Large intestine (tissue), 3 donors: ENCODE results near the gene ASPM. TPM values are rescaled to one million over a fixed set of nuclear protein-coding genes. Genes with fewer than 3 reads are reported as not detected.
A peak's percentile ranks its signal among the peaks of the same experiment; 100 is the strongest.

ENCODE experiments used
- DNase-seq, 2 donors: peaks; one replicate each; pipeline versions ENCODE4 v3.0.0 to v3.0.0-alpha.2; 2013
- H3K27ac ChIP-seq: one replicate; pipeline ENCODE4 v1.5.1; 2013; ENCODE audit warnings: low read length
- H3K27me3 ChIP-seq: 2 replicates; pipeline ENCODE4 v1.6.1; 2013; ENCODE audit warnings: low read length; ENCODE audit not compliant: control insufficient read depth, insufficient read depth
- H3K36me3 ChIP-seq: 2 replicates; pipeline ENCODE4 v1.6.1; 2013; ENCODE audit warnings: low read length; ENCODE audit not compliant: control insufficient read depth, insufficient read depth
- H3K4me1 ChIP-seq: one replicate; pipeline ENCODE4 v1.6.1; 2013; ENCODE audit warnings: low read length; ENCODE audit not compliant: control insufficient read depth, insufficient read depth
- H3K4me3 ChIP-seq: one replicate; pipeline ENCODE4 v1.5.1; 2013; ENCODE audit warnings: low read length
- H3K9me3 ChIP-seq: one replicate; pipeline ENCODE4 v1.6.1; 2013; ENCODE audit warnings: mild to moderate bottlenecking, low read depth, low read length, moderate library complexity; ENCODE audit not compliant: control insufficient read depth
- WGBS: methylation state at CpG from one replicate; pipeline ENCODE4 v1.1.5; 2013; ENCODE audit warnings: low lambda C conversion rate; ENCODE audit not compliant: insufficient coverage; 5-methylcytosine and 5-hydroxymethylcytosine counted together
- polyA plus RNA-seq: library from polyadenylated mRNA; unstranded; fragments of 120-200 nt; gene quantifications from one replicate; pipeline ENCODE4 v1.2.1, GENCODE V29; 2013

ASPM gene
- polyA plus RNA-seq, 1 donor, result 10.0 TPM

DNA sequence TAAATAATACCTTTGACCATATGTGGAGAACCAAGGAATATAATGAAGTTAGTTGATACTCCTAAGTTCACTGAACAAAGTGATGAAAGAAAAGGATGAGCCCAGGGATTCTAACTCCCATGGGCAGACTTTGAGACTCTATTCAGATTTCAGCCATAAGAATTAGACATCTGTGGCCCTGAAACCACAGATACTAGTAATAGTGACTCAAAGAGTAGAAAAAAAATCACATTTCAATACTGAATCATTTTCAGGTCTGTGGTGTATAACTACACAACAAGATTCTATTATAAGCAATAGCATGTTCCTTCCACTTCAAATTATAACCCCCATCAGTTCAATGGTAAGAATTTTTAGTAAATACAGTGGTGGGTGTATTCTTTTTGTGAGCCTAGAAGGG lies 63.0 kb downstream of the ASPM start:
- Histone ChIP-seq H3K27ac (no peak overlapping the region), H3K9me3 (no peaks in the 10 kb centered on the region), H3K27me3 (no peaks in the 10 kb centered on the region), H3K36me3 (peaks cover 16% of the 10 kb centered on the region), H3K4me1 (no peaks in the 10 kb centered on the region), H3K4me3 (no peak overlapping the region)
- no peak for DNase-seq

DNA sequence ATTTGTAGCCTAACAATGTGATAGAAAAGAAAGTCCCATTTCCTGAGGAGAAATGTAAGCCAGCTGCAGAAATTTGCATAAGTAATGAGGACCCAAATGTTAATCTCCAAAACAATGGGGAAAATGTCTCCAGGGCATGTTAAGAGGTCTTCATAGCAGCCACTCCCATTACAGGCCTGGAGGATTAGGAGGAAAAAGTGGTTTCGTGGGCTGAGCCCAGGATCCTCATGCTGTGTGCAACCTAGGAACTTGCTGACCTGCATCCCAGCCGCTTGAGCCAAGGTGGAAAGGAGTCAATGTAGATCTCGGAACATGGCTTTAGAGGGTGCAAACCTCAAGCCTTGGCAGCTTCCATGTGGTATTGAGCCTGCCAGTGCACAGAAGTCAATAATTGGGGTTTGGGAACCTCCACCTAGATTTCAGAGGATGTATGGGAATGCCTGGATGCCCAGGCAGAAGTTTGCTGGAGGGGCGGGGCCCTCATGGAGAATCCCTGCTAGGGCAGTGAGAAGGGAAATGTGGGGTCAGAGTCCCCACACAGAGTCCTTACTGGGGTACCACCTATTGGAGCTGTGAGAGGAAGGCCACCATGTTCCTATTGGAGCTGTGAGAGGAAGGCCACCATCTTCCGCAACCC lies 65.2 kb downstream of the ASPM start:
- no CpG with 5 or more reads among the region's 5 CpGs for WGBS
- Histone ChIP-seq H3K36me3 (peaks cover 14% of the 10 kb centered on the region), H3K27ac (no peak overlapping the region), H3K4me3 (no peak overlapping the region), H3K27me3 (no peaks in the 10 kb centered on the region), H3K4me1 (no peaks in the 10 kb centered on the region), H3K9me3 (no peaks in the 10 kb centered on the region)
- DNase-seq, result no peak

DNA sequence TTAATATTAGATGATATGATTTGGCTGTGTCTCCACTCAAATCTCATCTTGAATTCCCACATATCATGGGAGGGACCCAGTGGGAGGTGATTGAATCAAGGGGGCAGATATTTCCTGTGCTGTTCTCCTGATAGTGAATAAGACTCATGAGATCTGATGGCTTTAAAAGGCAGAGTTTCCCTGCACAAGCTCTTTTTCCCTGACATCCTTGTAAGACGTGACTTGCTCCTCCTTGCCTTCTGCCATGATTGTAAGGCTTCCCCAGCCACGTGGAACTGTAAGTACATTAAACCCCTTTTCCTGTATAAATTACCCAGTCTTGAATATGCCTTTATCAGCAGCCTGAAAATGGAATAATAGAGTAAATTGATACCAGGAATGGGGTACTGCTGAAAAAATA lies 66.1 kb downstream of the ASPM start:
- WGBS, result 100% methylated on average over 1 of the region's 2 CpGs
- H3K4me1 ChIP-seq, result no peaks in the 10 kb centered on the region
- H3K27me3 ChIP-seq, result no peaks in the 10 kb centered on the region

DNA sequence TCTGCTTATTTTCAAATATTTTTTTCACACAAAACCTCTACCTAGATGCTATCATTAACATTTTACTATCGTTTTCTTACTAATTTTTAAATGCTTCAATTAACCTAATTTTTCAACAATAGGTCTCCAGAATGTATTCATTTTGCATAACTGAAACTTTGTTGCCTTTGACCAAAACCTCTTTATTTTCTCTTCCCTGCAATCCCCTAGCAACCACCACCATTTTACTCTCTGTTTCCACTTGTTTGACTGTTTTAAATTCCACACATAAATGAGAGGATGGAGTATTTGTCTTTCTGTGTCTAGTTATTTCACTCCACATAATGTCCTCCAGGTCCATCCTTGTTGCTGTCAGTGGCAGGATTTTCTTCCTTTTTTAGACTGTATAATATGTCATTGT lies 69.9 kb downstream of the ASPM start:
- no peaks in the 10 kb centered on the region for H3K9me3 ChIP-seq
- DNase-seq, result no peak
- no peaks in the 10 kb centered on the region for H3K4me1 ChIP-seq
- no peak overlapping the region for H3K4me3 ChIP-seq
- no peak overlapping the region for H3K27ac ChIP-seq
- no peaks in the 10 kb centered on the region for H3K36me3 ChIP-seq
- no peaks in the 10 kb centered on the region for H3K27me3 ChIP-seq
- WGBS, result 75% methylated on average over 1 of the region's 1 CpG

More for the DNA sequence above, 66.1 kb downstream of the ASPM start:
- no peak for DNase-seq
- H3K9me3 ChIP-seq, result no peaks in the 10 kb centered on the region
- no peak overlapping the region for H3K27ac ChIP-seq
- no peak overlapping the region for H3K4me3 ChIP-seq
- peaks cover 14% of the 10 kb centered on the region for H3K36me3 ChIP-seq

DNA sequence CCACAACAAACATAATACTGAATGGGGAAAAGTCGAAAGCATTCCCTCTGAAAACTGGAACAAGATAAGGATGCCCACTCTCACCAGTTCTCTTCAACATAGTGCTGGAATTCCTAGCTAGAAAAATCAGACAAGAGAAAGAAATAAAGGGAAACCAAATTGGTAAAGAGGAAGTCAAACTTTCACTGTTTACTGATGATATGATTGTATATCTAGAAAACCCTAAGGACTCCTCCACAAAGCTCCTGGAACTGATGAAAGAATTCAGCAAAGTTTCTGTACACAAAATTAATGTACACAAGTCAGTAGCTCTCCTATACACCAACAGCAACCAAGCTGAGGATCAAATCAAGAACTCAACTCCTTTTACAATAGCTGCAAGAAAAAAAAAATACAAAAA lies 72.5 kb downstream of the ASPM start:
- no peak overlapping the region for H3K4me3 ChIP-seq
- H3K4me1 ChIP-seq, result no peaks in the 10 kb centered on the region
- WGBS, result no CpG with 5 or more reads among the region's 1 CpG
- no peaks in the 10 kb centered on the region for H3K9me3 ChIP-seq
- H3K27me3 ChIP-seq, result no peaks in the 10 kb centered on the region
- no peak for DNase-seq
- H3K36me3 ChIP-seq, result no peaks in the 10 kb centered on the region
- H3K27ac ChIP-seq, result no peak overlapping the region

DNA sequence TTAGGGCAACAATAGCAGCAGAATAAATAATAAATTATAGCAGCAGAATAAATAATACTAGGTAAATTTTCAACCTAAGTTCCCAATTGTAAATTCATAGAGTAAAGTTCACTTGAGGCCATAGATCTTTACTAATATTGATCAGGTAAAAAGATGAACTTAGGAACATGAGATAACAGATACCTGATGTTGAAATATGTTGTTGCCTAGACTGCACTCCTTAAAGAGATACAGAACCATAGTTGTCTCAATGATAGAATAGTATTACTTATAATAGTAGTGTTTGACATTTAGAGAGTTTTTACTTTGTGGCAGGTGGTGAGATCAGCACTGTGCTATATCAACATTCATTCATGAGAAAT lies 79.0 kb downstream of the ASPM start:
- no peaks in the 10 kb centered on the region for H3K9me3 ChIP-seq
- H3K4me3 ChIP-seq, result peak overlapping the region; percentile 16
- H3K27me3 ChIP-seq, result no peaks in the 10 kb centered on the region
- DNase-seq, result peak; percentile 7 to 57
- no peaks in the 10 kb centered on the region for H3K36me3 ChIP-seq
- H3K4me1 ChIP-seq, result peaks cover 5% of the 10 kb centered on the region
- no peak overlapping the region for H3K27ac ChIP-seq

DNA sequence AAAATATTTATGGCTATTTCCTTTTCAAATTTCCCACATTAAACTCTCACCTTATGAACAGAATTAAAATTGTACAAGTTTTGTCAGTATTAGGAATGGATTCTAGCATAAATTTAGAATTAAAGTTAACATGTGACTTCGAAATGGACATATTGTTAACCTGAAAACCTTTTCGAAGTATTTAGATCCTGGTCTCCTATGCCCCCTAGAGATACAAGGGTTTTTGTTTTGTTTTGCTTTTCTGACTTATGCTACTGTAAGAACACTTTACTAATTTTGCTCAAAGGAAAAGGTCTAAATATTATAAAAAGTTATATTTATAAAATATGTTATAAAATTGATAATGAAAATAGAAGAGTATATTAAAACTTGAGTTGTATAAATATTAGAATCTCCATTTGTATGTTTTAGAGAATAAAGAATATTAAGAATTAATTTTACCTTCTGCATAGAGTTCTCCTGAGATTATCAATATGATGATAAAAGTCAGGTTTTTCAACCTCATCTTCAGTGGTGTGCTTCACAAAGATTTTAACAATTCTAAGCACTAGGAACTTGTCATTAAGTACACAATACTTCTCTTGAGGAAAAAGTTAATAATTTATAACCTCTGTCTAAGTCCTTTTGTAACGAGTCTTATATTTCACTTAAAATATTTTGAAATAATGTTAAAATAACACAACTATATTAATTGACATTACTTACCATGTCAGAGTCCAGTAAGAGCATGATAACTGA lies 79.6 kb downstream of the ASPM start, which contains the start of gene F13B:
Gene F13B, minus strand, starts transcription at position 542 of the 738 bp plus-strand sequence. Its CDS starts 37 bp downstream, at position 505.
- Histone ChIP-seq H3K36me3 (no peaks in the 10 kb centered on the region), H3K4me1 (peaks cover 5% of the 10 kb centered on the region), H3K27ac (peak within 1 kb of the TSS; percentile 18), H3K27me3 (no peaks in the 10 kb centered on the region), H3K9me3 (no peaks in the 10 kb centered on the region), H3K4me3 (peak within 1 kb of the TSS; percentile 16)
- DNase-seq, result peak in 1 of 2 donors; percentile 4
- 78% methylated on average over 3 of the region's 3 CpGs for whole genome bisulfite sequencing

DNA sequence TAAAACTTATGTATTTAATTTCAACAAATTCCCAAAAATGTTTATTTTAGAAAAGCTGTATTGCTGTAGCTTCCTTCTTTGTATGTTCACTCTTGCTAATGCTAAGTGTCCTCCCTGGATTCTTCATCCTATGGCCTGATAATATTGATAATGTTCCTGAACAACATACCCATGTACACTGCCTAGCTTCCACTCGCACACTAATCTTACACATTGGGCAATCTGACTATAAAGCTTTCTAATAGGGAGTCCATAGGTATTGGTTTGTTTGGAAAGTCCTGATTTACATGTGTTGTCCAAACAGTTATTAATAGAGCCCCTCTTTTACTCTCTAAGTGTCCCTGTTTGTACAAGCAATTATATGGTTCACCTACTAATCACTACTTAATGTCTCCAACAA lies 80.2 kb downstream of the ASPM start:
- H3K27ac ChIP-seq, result no peak overlapping the region
- H3K36me3 ChIP-seq, result no peaks in the 10 kb centered on the region
- H3K4me3 ChIP-seq, result peak overlapping the region; percentile 1
- no peaks in the 10 kb centered on the region for H3K9me3 ChIP-seq
- no CpG with 5 or more reads among the region's 1 CpG for WGBS
- H3K27me3 ChIP-seq, result no peaks in the 10 kb centered on the region
- peak in 1 of 2 donors; percentile 17 for DNase-seq
- H3K4me1 ChIP-seq, result peaks cover 5% of the 10 kb centered on the region

DNA sequence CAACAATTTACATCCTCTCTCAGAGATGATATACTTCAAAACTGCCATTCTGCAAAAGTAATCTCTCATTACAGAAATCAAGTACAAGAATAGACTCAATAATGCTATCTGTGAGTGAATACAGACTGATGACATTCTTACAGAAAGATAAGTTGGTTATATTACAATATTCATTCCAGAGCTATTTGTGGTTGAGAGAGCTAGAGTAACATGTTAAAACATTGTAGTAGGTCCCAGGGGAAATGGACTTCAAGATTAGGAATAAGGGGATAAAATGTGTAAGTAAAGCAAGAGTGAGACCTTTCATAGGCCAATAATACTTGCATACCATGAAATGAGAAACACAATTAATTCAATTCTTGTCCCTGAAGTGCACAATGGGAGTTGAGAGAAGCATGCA lies 80.9 kb downstream of the ASPM start:
- Histone ChIP-seq H3K4me1 (peaks cover 5% of the 10 kb centered on the region), H3K27ac (no peak overlapping the region), H3K9me3 (no peaks in the 10 kb centered on the region), H3K4me3 (no peak overlapping the region), H3K36me3 (no peaks in the 10 kb centered on the region), H3K27me3 (no peaks in the 10 kb centered on the region)
- no peak for DNase-seq

DNA sequence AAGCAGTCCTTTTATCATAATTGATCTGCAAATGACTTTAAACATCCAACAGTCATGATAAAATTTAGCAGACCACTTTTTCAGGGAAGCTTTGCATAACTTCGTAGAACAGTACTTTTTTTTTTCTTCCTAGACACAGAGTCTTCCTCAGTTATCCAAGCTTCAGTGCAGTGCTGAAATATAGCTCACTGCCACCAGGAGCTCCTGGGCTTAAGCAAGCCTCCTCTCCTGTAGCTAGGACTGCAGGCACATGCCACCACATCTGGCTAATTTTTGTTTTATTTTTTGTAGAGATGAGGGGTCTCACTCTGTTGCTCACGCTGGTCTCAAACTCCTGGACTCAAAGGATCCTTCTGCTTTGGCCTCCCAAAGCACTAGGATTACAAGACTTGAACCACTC lies 83.3 kb downstream of the ASPM start:
- H3K4me3 ChIP-seq, result no peak overlapping the region
- no peak for DNase-seq
- peaks cover 5% of the 10 kb centered on the region for H3K4me1 ChIP-seq
- WGBS, result no CpG with 5 or more reads among the region's 2 CpGs
- no peak overlapping the region for H3K27ac ChIP-seq
- H3K36me3 ChIP-seq, result no peaks in the 10 kb centered on the region
- H3K27me3 ChIP-seq, result no peaks in the 10 kb centered on the region
- H3K9me3 ChIP-seq, result no peaks in the 10 kb centered on the region

DNA sequence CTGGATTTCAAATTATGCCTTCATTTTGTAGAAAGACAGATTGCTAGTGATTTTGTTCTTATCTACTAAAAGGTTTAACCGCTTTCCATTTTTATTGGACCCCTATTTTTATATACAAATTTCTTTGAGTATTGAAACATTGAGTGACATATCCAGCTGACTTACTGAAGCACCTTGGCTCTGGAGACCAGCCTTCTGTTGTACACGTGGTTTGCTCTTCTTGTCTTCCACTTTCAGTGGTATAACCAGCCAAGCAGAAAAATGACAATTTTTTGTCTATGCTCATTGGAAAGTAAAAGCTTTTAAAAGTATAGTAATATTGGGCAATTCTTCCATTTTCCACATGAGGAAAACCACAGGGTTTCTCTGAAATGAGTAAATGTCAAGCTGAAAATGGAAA lies 83.8 kb downstream of the ASPM start:
- H3K9me3 ChIP-seq, result no peaks in the 10 kb centered on the region
- no peak for DNase-seq
- no peak overlapping the region for H3K27ac ChIP-seq
- H3K27me3 ChIP-seq, result no peaks in the 10 kb centered on the region
- H3K4me1 ChIP-seq, result no peaks in the 10 kb centered on the region
- 67% methylated on average over 1 of the region's 2 CpGs for WGBS
- H3K36me3 ChIP-seq, result no peaks in the 10 kb centered on the region
- no peak overlapping the region for H3K4me3 ChIP-seq
